ENCODE results near the gene ZNF501.

The ZNF501 gene

GRCh38 chr3:44772099-44772442, 42.6 kb downstream of the ZNF501 start:
- no peaks in the 10 kb centered on the region; the same call in 1 of the 2 replicates for H3K36me3 ChIP-seq (ENCODE audit: control insufficient read depth, insufficient read depth, low read length)
- TF ChIP-seq CTCF (IDR thresholded peaks at IDR 0.05; ENCODE audit: insufficient read depth, low read length, poor library complexity, severe bottlenecking) = no peak
- H3K27me3 ChIP-seq (replicated peaks; ENCODE audit: control insufficient read depth, insufficient read depth, low read length) = no peaks in the 10 kb centered on the region
- H3K4me3 ChIP-seq (replicated peaks; ENCODE audit: low read depth, low read length) = no peak overlapping the region
- no peak for DNase-seq (ENCODE audit: extremely low read depth, insufficient read length)

DNA sequence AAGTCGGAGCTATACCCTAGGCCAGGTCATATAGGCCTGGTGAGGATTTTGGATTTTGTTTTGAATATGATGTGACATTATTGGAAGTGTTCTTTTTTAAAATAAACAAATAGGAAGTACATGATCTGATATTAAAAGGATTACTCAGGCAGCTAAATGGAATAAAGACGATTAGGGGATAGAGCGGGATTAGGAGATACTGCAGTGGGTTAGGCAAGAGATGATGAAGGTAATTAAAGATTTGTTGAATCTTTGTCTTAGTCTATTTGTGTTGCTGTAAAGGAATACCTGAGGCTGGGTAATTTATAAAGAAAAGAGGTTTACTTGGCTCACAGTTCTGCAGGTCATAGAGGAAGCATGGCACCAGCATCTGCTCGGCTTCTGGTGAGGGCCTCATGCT, 53.5 kb downstream of the ZNF501 start:
- H3K36me3 ChIP-seq (ENCODE audit: control insufficient read depth, insufficient read depth, low read length) = peaks cover 6% of the 10 kb centered on the region
- TF ChIP-seq CTCF (IDR thresholded peaks at IDR 0.05; ENCODE audit: insufficient read depth, low read length, poor library complexity, severe bottlenecking) = no peak
- no peaks in the 10 kb centered on the region for H3K27me3 ChIP-seq (replicated peaks; ENCODE audit: control insufficient read depth, insufficient read depth, low read length)
- H3K4me3 ChIP-seq (replicated peaks; ENCODE audit: low read depth, low read length) = no peak overlapping the region
- DNase-seq (ENCODE audit: extremely low read depth, insufficient read length) = no peak
